Fibroblast of peridontal ligament (primary cell): ENCODE data around the gene RNF222.
A peak's percentile ranks its signal among the peaks of the same experiment; 100 is the strongest.

Experiments used
- DNase-seq: peaks from one replicate; pipeline ENCODE4 v3.0.0-alpha.2; 2010; ENCODE audit errors: extremely low read depth

Gene RNF222, protein sequence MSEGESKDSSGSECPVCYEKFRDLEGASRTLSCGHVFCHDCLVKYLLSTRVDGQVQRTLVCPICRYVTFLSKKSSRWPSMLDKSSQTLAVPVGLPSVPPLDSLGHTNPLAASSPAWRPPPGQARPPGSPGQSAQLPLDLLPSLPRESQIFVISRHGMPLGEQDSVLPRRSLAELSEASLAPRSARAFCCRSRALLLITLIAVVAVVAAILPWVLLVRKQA

GRCh38 chr17:8397636-8398035 lies at the start of gene RNF222:
TSS of gene RNF222 (minus strand) at chr17:8397827. CDS start at chr17:8393461, 4,366 bp downstream.
- DNase-seq: no peak

- no peak for DNase-seq
These were observed 47.9 kb upstream of the RNF222 start for GRCh38 chr17:8445536-8445935.

DNA sequence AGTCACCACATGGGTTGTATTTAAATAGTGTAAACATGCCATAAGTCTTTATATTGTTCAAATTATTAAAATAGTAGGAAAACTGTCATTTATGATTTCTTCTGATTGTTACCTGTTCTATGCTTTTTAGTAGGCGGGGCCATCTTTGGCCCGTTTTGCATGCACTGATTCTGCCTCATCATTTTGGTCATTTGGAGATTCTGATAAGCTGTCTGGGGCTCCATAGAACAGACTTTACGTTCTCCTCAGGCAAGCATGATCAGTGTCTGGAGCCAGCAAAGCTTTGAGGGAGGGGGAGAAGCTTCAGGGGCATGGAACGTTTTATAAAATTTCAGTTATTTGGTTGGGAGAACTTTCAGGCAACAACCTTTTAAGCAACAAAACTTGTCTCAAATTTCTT lies 46.9 kb upstream of the RNF222 start:
- no peak for DNase-seq

DNA sequence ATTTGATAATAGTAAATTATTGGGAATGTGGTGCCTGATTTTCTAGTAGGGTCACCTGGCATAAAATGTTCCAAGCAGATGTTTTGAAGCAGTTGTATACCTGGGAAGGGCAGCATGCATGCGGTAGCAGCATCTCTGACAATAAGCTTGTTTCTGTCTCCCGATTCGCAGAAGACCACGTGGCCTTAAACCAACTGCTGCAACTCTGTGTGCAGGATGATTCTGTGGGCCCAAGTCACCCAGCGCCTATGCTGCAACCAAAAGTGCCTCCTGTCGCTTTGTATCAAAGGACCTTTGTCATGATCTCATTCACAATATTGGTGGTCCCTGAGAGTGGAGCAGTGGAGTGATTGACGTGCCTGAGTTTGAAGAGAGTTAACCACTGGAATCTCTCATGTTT lies 46.1 kb upstream of the RNF222 start:
- DNase-seq: no peak

GRCh38 chr17:8442310-8442709 lies 44.7 kb upstream of the RNF222 start:
- DNase-seq: no peak

DNA sequence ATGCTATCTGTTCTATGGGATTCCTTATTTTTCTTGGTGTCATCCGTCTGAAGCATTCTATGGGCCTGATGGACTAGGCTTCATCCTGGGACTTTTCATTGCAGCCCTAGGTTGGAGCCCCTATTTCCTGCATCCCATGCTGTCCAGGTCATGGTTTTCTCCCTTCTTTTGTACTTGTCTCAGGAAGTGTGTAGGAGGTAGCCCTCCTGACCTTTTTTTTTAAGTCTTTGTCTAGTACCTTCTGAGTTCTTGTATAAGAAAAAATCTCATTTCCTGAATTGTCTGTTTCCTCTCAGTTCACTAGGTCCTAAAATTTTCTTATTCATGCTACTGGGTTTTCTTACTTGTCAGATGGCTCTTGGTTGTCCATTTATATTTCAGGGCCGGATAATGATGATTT lies 44.1 kb upstream of the RNF222 start:
- DNase-seq: no peak

DNA sequence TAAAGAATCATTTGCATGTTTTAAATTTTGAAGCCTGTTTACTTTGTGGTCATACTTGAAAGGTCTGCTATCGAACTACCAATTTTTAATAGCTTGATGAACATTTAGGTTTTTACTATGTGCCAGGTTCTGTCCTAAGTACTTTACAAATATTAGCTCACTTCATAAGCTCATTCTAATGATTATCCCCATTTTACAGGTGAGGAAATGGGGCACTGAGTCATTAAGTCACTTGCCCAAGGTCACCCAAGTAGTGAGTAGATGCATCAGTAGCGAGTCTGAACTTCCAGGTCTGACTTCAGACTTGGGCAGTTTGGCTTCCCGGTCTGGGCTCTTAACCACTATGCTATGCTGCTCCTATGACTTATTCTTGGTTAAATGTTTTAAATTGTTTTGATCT lies 42.1 kb upstream of the RNF222 start:
- DNase-seq: no peak

DNA sequence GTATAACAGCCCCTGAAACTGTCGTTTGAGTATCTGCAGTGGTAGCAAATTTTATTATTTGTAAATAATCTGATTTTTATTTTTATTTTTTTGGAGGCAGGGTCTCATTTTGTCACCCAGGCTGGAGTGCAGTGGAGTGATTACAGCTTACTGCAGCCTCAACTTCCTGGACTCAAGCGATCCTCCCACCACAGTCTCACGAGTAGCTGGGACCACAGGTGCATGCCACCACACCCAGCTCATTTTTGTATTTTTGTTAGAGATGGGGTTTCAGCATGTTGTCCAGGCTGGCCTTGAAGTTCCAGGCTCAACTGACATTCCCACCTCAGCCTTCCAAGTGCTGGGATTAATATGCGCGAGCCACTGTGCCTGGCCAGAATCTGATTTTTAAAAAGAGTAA lies 40.8 kb upstream of the RNF222 start:
- DNase-seq: no peak

DNA sequence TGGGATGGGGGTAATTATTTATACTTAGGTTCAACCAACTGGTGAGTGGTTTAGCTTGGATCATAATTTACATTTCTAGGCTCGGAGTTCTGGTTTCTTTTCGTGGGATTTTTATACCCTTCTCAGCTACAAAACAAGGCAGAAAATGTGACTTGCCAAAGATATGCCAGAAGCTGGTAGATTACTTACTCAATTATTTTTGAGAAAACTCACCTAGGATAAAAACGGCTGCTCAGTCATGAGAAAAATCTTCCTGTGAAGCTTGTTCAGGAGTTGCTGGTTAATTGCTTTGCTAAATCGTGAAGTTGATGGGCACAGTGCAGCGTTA lies 39.2 kb upstream of the RNF222 start:
- DNase-seq: peak; percentile 29

- DNase-seq: peak; percentile 57
These were observed 38.7 kb upstream of the RNF222 start for GRCh38 chr17:8436169-8436843.

DNA sequence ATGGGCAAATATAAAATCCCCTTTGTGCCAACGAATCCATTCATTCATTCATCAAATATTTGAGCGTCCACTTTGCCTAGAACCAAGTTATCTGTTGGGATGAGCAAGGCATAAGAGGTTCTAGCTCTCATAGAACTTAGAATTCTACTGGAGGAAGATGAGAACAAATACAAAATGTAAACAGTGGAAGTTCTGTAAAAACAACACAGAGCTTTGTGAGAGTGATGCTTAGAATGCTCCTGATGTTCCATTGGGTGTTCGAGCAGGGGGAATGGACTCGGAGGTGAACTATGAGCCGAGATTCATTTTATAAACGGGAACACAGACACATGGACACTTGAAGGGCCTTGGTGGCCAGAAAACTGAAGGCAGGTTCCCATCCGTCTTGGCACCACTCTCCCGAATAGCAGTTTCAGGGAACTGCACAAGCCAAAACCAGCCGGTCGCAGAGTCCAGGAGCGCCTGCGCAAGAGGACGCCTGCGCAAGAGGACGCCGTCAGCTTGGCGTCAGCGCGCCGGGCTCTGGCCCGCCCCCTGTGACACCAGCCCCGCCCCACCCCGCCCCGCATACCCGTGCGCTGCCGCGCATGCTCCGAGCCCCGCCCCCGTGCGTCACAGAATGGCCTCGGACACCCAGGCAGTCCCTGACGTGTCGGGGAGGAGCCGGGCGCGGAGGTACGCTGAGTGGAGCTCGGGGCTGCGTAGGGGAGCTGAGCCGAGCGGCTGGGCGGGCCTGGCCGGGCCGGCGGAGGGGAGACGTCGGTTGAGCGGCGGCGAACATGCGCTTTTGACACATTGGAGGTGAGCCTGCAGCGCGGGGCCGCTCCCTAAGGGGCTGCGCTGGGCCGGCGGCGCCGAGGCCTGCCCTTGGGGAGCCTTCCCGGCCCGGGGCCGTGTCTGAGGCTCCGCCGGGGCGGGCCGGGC lies 37.9 kb upstream of the RNF222 start, which contains the start of gene NDEL1:
Gene NDEL1 (plus strand): TSS at position 640 of the 924 bp plus-strand sequence. CDS start 8,388 bp downstream, outside the sequence.
- peak; percentile 96 for DNase-seq

DNA sequence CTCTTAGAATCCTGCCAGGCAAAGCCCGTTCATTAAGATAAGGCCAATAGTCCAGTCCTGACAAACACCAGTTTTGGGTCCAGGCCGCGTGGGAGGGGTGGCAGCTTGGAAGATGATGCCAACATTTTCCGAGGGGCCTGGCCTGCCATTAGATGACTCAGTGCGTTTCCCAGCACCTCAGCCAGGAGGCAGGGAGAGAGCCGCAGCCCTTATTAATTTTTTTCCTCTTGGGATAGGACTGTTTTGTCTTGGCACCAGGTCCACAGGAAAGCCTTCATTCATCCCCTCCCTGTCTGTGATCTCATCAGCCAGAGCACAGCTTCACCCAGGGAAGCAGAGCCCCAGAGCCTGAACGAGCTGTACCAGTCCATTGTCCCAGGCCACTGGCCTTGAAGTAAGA lies 33.3 kb upstream of the RNF222 start:
- DNase-seq: no peak

- no peak for DNase-seq
These were observed 29.2 kb upstream of the RNF222 start for GRCh38 chr17:8426802-8427201.

- no peak for DNase-seq
These were observed 28.6 kb upstream of the RNF222 start for GRCh38 chr17:8426094-8426720.

DNA sequence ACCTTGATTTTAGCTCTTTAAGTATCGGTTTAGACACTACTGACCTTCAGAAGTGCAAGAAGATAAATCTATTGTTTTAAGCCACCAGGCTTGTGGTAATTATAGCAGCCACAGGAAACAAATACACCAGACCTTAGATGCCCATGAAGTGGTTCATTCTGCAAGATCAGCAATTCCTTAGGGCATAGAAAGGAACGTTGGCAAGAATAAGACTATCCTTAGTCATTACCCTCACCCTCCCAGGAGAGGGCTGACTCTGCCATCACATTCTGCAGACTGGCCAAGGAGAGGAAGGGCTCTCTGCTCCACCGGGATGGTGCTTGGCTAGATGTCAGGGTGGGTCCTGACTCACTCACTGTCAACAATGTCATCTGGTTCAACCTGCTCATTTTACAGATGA lies 23.9 kb upstream of the RNF222 start:
- peak; percentile 51 for DNase-seq

DNA sequence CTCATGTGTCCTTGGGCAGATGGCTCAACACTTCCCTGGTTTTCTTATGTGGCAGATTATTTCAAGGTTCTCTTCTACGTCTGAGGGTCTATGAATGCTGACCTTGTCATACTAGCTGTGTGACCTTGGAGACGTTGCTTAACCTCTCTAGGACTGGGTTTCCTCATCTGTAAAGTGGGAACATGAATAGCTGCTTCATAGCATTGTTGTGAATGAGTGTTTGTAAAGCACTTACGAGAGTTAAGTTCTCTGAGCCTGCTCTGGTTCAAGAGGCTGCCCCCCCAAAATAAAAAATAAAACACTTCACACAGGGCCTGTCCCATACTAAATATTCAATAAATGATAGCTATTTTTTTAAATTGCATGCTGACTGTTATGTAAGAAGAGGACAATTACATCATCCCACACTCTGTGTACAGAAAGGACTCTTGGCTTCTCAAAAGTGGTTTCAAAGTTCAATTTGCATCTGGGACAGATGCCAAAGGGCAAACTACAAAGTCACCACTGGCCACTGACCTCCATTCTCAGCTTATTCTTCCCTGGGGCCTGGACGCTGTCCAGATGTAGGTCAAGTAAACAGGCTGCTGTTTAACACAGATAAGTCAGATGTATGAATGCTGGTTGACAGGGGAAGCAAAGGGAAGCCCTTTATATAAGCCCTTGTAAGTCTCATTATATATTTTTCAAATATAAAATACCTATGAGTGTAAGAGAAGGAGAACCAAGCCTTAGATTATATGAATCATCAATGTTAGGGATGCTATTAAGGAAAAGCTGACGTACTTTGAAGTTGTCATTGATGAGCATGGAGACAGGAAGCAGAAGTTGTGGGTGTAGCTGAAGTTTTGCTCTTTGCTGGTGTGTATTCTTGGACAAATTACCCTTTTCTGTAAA lies 22.7 kb upstream of the RNF222 start:
- DNase-seq: peak; percentile 83

- no peak for DNase-seq
These were observed 21.7 kb upstream of the RNF222 start for GRCh38 chr17:8419305-8419704.

DNA sequence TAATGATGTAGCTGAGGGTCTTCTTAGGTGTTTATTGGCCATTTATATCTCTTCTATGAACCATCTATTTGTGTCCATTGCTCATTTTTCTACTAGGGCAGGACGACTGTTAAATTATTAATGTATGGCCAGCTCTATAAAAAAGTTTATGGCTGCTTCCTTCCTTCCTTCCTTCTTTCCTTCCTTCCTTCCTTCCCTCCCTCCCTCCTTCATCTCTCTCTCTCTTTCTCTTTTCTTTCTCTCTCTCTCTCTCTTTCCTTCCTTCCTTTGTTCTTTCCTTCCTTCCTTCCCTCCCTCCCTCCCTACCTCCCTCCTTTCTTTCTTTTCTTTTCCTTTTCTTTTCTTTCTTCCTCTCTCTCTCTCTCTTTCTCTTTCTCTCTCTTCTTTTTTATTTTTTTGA lies 20.8 kb upstream of the RNF222 start:
- DNase-seq: no peak

DNA sequence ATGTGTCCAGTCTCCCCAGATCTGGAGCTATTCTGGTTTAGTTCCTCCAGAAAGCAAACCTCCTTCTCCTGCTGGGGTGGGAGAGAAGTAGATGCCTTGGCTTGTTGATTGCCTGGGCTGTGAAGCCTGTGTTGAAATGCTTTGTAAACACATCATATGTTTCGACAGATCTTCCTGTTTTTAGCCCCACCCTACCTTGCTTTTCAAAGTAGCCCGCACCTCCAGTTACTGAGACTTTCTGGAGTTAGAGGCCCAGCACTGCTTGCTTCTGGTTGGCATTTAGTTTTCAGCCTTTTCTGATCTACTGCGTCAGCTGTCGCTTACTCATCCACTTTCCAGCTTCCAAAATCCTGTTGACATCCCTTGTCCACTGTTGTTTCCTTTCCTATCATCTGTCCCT lies 20.2 kb upstream of the RNF222 start:
- no peak for DNase-seq

DNA sequence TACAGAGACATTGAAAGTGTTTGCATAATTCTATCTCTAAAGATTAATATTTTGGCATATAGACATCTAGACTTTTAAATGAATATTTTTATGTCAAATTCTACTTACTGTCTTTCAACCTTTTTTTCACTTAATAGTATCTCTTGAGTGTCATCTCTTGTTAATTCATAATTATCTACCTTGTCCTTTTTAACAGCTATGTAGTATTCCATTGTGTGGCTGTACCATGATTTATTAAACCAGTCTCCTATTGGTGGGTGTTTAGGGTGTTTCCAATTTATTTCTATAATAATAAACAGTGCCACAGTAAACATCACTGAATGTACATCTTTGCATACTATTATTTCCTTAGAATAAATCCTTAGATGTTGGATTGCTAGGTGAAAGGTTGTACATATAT lies 16.3 kb upstream of the RNF222 start:
- no peak for DNase-seq

DNA sequence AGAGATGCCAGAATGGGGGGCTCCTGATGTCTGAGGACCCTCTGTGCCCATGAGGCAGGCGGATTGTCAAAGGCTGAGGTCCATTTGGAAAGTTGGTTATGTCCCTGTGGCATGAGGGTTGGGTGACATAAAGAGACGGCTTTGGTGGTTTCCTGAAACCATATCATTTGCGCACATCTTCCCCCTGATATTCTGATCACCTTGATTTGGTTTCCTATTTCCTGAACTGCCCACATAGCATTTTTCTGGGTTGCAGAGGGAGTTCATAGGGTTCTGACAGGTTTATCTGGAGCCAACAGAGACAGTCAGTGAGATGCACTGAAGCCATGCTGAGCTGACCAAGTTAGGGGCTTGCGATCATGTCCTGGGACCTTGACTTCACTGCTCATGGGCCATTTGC lies 15.7 kb upstream of the RNF222 start:
- DNase-seq: no peak
